H1 (cell line): ENCODE data around the gene ATP6V0A1.

ENCODE experiments used
- EP300 ChIP-seq, 2 experiments: IDR thresholded peaks; 1 replicate in 1 of 2; 2 replicates in 1 of 2; pipeline ENCODE4 v1.6.1; 2011 to 2012; ENCODE audit warnings: low read depth in 2 of 2, low read length in 2 of 2, mild to moderate bottlenecking in 2 of 2, borderline replicate concordance in 1 of 2, inconsistent platforms in 1 of 2, moderate library complexity in 1 of 2
- EZH2 ChIP-seq: fragments of 200-600 bp; sonication (generic); IDR thresholded peaks from 2 replicates; pipeline ENCODE4 v1.7.1; 2012; ENCODE audit warnings: low read depth, mild to moderate bottlenecking, moderate library complexity, low read length, inconsistent platforms; ENCODE audit not compliant: severe bottlenecking
- HDAC2 ChIP-seq, 2 experiments: fragments of 300-600 bp in 1 of 2; sonication (generic) in 1 of 2; IDR thresholded peaks; 2 replicates each; pipeline ENCODE4 v1.6.1; 2011 to 2012; ENCODE audit warnings: low read depth in 2 of 2, low read length in 2 of 2, mild to moderate bottlenecking in 2 of 2, moderate library complexity in 2 of 2, borderline replicate concordance in 1 of 2, inconsistent platforms in 1 of 2
- POLR2AphosphoS5 ChIP-seq: IDR thresholded peaks from 2 replicates; pipeline ENCODE4 v1.6.1; 2011; ENCODE audit warnings: low read depth, low read length
- RXRA ChIP-seq: IDR thresholded peaks from 2 replicates; pipeline ENCODE4 v1.6.1; 2011; ENCODE audit warnings: low read depth, mild to moderate bottlenecking, low read length, moderate library complexity; ENCODE audit not compliant: insufficient read depth
- SIN3A ChIP-seq, 2 experiments: IDR thresholded peaks in 1 of 2; conservative IDR thresholded peaks in 1 of 2; 2 replicates each; pipeline ENCODE4 v1.6.1; 2011 to 2012; ENCODE audit warnings: low read length in 2 of 2, improper control_type of control experiment in 1 of 2, low read depth in 1 of 2, mild to moderate bottlenecking in 1 of 2
- SP1 ChIP-seq: IDR thresholded peaks from 2 replicates; pipeline ENCODE4 v1.6.1; 2011; ENCODE audit warnings: low read depth, low read length
- TF ChIP-seq, protein P1 (sequence below), 3 experiments: IDR thresholded peaks; 1 replicate in 2 of 3; 2 replicates in 1 of 3; pipeline versions ENCODE4 v1.5.1 to v1.6.1; 2011; ENCODE audit warnings: low read length in 3 of 3, mild to moderate bottlenecking in 3 of 3, inconsistent platforms in 2 of 3, low read depth in 1 of 3, moderate library complexity in 1 of 3; ENCODE audit not compliant: insufficient read depth in 1 of 3; ENCODE audit errors: control extremely low read depth in 1 of 3

GRCh38 chr17:42529061-42529460 lies 70.4 kb downstream of the ATP6V0A1 start:
- no peak for TF ChIP-seq EP300 (IDR thresholded peaks at IDR 0.05; ENCODE audit: borderline replicate concordance in 1 of 2, low read depth in 2 of 2, low read length in 2 of 2)
- TF ChIP-seq, protein P1, sequence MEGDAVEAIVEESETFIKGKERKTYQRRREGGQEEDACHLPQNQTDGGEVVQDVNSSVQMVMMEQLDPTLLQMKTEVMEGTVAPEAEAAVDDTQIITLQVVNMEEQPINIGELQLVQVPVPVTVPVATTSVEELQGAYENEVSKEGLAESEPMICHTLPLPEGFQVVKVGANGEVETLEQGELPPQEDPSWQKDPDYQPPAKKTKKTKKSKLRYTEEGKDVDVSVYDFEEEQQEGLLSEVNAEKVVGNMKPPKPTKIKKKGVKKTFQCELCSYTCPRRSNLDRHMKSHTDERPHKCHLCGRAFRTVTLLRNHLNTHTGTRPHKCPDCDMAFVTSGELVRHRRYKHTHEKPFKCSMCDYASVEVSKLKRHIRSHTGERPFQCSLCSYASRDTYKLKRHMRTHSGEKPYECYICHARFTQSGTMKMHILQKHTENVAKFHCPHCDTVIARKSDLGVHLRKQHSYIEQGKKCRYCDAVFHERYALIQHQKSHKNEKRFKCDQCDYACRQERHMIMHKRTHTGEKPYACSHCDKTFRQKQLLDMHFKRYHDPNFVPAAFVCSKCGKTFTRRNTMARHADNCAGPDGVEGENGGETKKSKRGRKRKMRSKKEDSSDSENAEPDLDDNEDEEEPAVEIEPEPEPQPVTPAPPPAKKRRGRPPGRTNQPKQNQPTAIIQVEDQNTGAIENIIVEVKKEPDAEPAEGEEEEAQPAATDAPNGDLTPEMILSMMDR (IDR thresholded peaks at IDR 0.05; ENCODE audit: control extremely low read depth in 1 of 3, insufficient read depth in 1 of 3, low read depth in 1 of 3, low read length in 3 of 3) = no peak
- no peak for TF ChIP-seq EZH2
- no peak for TF ChIP-seq RXRA
- no peak for TF ChIP-seq POLR2AphosphoS5
- TF ChIP-seq HDAC2 (IDR thresholded peaks at IDR 0.05; ENCODE audit: borderline replicate concordance in 1 of 2, low read depth in 2 of 2, low read length in 2 of 2) = no peak
- no peak for TF ChIP-seq SP1
- no peak for TF ChIP-seq SIN3A (conservative IDR thresholded peaks at IDR 0.05 in 1 of 2, IDR thresholded peaks at IDR 0.05 in 1 of 2; ENCODE audit: low read depth in 1 of 2, low read length in 2 of 2)
